NCI-H226 (cell line): ENCODE measurements around the gene BPIFA3.

ENCODE experiments used
- DNase-seq: peaks from one replicate; pipeline ENCODE4 v3.0.0-alpha.2; 2015

The BPIFA3 gene

GRCh38 chr20:33272155-33272873 is 55.2 kb downstream of the BPIFA3 start:
- no peak for DNase-seq

GRCh38 chr20:33273117-33273851 is 56.1 kb downstream of the BPIFA3 start:
- no peak for DNase-seq

GRCh38 chr20:33275215-33275614 is 58.1 kb downstream of the BPIFA3 start:
- no peak for DNase-seq

- DNase-seq: no peak
These were observed 58.7 kb downstream of the BPIFA3 start for GRCh38 chr20:33275871-33276270.

- DNase-seq: no peak
These were observed 59.4 kb downstream of the BPIFA3 start for GRCh38 chr20:33276303-33277113.
